ENCODE measurements around the gene CDH12.
"Not testable (repeated sequence)": the region's sequence is repeated elsewhere in the genome, so short reads cannot be mapped to it uniquely, and the experiment has no call there.

The CDH12 gene

DNA sequence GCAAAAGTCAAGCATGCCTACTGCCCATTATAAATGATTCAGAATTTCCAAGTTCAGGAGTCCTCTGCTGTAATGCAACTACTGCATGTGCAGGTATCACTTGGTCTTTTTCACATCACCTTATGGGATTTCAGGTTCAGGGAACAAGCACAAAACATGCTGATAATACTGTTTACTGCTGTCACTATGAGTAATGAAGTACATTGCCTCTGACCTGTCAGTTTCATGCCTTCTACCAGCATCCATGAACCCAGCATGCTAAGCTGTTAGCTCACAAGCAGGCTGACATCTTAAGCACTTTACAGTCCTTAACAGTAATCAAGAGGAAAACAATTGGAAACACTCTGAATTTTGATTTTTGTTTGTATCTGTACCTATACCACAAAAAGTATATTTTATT is 743.8 kb downstream of the CDH12 start:
- ATAC-seq, result no peak

DNA sequence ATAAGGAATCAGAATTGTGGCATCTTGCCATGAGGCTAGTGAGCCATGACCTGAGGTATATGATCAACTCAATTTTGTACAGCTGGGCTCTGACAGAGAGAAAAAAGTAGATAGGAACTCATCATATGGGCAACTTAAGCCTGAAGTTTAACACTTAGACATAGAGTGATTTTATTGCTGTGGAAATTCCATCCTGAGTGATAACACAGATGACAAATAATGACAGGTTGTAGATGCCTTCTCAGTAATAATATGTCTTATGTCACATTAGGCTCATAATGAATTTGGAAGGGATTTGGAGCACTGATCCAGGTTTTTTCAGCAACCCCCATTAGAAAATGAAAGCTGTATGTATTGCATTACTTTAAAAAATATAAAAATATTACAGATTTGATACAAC is 744.6 kb downstream of the CDH12 start:
- ATAC-seq, result no peak

DNA sequence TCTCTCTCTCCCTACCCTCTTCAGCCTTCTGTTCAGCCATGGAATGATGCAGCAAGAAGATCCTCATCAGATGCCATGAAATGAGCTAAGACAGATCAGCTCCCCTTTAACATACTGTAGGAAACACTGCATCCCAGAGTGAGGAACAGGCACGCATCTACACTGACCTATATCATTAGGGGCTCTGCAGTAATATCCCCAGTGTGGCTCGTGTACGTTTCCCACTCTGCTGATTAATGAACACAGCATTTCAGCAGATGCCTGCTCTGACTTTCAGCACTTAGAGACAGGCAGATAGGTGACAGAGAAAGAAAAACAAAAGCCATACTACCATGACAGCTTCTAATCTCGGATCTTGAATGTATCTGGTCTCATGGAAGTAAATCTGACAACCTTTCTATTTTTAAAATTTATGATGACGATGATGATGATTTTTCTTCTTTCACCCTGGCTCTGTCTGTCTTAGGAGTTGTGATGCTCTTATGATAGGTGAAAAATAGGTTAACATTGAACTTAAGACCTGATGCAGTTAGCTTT is 750.3 kb downstream of the CDH12 start:
- ATAC-seq, result no peak

DNA sequence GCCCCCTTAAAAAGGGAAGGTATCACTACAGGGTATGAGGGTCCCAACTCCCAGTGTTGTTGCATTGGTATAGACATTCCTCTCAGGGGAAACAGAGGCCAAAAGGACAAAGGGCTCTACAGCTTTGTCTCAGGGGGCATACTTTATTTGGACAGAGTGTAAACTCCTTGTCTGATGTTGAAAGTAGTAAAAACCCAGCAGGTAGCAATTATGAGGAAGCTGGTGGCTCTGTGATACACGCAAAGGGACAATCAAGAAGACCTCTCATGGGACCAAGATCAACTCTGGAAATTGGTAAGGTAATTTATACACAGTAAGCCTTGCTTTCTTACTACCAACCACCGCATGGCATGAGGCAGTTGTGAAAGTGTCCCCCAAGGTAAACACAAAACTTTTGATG is 764.6 kb downstream of the CDH12 start:
- ATAC-seq, result no peak

DNA sequence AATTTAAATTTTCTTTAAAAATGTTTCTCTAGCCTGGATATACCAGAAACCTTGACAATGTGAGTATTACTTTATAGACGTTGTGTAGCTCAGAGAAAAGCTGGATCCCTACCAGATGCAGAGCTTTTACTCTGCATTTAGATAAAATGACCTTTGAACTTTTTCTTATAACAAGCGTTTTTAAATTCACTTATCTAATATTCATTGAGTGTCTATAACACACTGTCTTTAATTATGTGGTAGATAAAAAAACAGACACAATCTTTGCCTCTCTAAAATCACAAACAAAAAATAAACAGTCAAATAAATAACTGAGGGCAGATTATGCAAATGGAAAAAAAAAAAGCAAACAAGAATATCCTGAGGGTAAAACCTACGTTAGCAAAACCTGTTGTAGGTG is 773.6 kb downstream of the CDH12 start:
- ATAC-seq, result no peak

DNA sequence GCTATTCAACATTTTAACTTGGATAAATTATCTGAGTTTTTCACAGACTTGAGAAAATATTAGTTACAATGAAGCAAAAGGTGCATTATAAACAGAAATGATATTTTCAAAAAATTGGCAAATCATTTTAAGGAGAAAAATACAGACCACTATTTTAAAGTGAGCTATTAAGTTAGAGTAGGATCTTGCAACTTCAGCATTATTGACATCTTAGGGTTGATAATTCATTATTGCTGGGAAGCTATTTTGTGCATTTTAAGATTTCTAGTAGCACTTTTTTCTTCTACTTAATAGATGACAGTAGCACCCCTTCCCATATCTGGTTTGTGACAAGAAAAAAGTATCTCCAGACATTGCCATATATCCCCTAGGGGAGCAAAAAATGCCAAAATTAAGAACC is 774.1 kb downstream of the CDH12 start:
- ATAC-seq, result no peak

DNA sequence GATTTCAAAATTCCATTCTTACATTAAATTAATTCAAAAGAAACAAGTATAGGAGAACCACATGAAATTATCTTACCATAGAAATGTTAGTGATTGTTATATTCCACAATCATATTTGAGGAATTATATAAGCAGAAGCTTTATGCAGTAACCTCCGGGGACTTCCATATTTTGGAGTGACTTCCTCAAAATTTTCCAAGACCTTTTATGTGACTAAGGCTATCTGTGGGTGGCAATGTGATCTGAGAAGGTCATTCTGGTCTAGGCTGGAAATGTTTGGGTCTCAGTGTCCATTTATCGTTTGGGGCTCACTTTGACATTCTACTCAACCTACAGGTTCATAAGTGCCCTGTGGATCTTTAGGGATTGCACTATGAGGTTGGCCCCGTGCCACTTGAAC is 776.6 kb downstream of the CDH12 start:
- no peak for ATAC-seq

DNA sequence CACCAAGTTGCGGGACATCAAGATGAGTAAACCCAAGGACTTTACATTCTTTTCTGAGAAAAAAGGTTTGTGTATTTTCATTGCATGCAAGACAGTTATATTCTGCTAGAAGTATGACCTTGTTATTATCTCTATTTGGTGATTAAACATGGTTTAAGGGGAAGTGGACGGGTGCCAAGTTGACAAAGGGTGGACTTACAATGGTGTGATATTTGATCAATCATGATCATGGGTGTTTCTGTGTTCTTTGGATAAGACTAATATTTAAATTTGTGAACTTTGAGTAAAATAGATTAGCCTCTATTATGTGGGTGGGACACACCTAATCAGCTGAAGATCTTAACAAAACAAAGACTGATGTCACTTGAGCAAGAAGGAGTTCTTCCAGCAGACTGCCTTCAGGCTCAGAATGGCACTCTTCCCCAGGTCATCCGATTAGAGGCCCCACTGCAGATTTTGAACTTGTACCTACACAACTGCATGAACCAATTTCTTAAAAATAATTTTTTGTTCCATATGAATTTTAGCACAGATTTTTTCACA is 782.9 kb downstream of the CDH12 start:
- no peak for ATAC-seq

DNA sequence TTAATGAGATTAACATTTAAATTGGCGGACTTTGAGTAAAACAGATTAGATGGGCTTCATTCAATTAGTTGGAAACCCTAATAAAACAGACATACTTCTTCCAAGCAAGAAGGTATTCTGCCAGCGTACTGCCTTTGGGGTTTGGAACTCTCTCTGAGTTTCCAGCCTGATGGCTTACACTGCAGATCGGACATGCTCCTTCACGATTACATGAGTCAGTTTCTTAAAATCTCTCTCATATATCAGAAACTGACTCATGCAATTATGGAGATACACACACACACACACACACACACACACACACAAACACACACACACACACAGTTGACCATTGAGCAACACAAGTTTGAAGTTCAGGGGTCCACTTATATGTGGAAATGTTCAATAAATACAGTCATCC is 789.4 kb downstream of the CDH12 start:
- no peak for ATAC-seq

DNA sequence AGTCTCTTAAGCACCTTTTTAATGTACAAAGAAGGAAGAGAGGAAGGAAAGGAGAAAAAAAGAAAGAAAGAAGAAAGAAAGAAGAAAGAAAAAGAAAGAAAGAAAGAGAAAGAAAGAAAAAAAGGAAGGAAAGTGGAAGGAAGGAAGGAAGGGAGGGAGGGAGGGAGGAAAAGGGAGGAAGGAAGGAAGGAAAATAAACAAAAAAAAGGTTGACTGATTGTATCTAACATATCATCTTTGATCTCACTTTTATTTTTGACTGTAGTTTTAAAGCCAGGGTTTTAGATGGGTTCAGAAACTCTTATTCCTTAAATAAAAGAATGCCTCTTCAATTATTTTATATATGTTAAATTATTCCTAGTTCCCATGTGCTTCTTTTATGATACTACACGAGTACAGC is 794.5 kb downstream of the CDH12 start:
- no peak for ATAC-seq

DNA sequence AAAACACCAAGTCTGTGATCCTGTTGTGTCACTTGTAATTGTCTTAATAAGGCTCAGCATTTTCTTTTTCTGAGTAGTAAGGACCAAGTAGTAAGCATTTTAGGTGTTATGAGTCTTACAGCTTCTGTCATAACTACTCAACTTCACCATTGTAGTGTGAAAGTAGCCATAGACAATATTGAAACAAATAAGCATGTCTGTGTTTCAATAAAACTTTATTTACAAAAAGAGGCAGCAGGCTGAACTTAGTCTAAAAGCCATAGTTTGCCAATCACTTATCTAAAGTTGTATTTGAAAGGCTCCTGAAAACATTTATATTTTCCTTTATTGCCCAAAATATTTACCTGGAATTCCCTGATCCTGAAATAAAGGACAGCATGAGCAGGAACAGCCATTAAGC is 796.1 kb downstream of the CDH12 start:
- ATAC-seq, result no peak

DNA sequence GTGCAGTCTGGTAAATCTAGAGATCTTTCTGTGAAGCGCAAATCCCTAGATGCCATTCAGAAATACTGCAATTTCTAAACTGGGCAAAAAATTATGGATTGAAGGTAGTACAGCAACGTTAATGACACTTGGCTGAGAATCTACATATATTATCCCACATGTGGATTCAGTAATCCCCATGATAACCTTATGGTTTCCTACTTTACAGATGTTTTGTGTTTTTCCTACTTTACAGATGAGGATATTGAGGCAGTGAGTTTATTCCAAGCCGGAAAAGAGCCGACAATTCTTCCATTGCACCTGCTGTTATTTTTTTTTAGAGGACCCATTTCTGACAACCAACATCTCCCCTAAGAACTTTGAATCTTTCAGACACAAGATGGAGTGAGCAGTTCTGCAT is 796.5 kb downstream of the CDH12 start:
- ATAC-seq, result no peak

DNA sequence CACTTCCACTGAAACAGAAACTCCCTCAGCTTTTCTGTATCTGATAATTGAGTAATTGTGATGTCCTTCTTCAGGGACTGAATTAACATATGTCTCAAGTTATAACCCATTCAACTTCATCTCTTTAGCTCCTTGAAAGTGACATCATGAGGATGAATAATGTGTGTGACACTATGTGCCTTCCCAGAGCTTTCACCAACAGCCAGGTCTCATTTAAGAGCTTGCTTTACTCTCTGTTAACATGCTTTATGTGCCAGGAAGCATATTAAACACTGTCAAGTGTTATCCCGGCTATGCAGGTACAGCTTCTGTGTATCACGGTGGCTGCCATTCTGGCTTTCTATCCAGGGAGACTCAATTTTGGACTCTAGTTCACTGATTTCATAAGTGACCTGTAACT is 799.9 kb downstream of the CDH12 start:
- no peak for ATAC-seq

DNA sequence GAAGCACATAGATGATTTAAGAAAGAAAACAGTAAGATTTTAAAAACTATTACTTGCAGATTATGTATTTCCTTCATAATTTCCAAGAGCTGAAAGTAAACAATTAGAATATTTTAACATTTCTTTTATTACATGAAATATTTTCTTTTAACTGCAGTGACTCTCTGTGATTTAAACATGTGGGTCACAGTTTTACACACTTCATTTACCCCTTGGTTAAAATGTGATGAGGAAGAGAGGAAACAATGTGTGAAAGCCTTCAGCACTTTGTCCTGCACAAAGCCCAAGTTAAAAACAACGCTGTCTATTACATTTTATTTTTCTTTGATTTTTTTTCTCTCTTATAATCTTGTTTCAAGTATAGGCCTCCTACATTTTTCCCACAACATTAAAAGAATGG is 801.3 kb downstream of the CDH12 start:
- no peak for ATAC-seq

DNA sequence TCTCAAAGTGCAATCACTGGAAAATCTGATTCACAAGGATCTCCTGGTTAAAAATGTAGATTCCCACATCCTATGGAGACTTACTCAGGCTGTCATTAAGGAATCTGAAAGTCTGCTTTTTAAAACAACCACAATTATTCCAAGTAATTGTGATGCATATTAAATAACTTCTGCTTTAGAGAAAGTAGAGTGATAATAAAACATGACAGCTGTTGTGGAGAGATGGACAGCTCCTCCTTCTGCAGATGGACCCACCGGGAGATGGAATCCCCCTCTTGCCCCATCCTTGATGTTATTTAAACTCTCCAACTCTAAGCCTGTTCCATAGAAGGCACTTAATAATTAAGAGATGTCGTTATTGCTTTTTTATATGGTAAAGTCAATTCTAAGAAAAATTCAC is 802.2 kb downstream of the CDH12 start:
- no peak for ATAC-seq

DNA sequence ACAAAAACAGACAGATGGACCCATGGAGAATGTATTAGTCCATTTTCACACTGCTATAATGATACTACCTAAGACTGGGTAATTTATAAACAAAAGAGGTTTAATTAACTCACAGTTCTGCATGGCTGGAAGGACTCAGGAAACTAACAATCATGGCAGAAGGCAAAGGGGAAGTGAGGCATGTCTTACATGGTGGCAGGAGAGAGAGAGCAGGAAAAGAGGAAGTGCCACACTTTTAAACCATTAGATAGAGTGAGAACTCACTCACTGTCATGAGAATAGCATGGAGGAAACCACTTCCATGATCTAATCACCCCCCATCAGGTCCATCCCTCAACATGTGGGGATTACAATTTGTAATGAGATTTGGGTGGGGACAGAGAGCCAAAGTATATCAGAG is 808.9 kb downstream of the CDH12 start:
- no peak for ATAC-seq

DNA sequence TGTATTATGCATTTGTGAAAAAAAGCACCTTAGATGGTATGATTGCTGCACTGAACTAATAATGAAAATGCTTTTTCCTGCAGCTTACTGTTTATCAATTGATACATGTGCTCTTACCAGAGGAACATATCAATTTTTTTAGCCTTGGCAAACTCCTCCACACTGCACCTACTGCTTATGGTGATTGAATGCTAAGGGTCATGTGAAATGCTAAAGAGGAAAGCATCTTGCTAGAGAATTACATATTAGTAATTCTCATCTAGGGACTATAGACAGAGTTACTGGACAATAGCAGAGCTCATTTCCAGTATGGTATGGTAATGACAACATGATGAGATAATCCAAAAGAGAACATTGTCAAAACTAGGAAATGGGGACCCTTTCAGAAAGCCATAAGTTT is 817.1 kb downstream of the CDH12 start:
- no peak for ATAC-seq

DNA sequence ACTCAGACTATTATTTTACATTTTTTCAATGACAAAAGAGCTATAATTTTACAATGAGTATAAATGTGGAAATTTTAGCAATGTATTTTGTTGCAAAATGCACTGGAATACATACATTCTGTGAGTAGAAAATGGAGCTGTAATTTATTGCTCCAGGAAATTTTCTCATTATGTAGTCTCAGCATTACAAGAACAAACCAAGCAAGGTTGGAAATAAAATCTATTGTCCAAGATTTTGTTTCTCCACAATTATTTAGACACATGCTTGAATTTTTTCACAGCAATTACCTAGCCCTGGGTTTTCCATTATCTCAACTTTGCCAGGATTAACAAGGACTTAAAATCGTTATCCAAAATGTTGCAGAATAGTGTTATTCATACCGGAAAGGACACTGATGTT is 820.1 kb downstream of the CDH12 start:
- ATAC-seq, result no peak

DNA sequence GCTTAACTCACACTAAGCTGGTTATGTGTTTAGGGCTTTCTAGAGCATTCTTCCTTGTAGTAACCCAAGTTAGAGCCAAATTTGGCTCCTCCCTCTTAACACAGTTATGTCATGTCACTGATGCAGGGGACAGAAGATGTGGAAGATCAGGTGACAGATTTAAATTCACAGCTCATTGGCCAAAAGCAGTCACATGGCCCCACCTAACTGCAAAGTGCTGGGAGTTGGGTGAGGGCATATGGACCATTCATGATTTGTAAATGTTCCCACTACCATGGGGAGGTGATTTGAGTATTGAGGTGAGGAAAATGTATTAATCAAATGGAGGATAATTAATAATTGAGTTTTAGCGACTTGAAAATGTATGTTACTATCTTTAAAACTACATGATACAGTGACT is 829.4 kb downstream of the CDH12 start:
- no peak for ATAC-seq

DNA sequence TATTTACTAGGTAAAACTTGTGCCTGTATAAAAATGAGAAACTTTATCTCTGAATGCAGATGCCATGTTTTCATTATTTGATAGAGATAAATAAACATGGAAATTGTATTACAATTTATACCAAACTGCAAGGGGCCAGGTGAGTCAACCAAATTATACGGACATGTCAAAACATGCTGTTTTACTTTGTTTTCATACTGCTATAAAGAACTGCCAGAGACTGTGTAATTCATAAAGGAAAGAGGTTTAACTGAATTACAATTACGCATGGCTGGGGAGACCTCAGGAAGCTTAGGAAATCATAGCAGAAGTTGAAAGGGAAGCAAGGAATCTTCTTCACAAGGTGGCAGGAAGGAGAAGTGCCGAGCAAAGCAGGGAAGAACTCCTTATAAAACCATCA is 840.3 kb downstream of the CDH12 start:
- ATAC-seq, result not testable (repeated sequence)

DNA sequence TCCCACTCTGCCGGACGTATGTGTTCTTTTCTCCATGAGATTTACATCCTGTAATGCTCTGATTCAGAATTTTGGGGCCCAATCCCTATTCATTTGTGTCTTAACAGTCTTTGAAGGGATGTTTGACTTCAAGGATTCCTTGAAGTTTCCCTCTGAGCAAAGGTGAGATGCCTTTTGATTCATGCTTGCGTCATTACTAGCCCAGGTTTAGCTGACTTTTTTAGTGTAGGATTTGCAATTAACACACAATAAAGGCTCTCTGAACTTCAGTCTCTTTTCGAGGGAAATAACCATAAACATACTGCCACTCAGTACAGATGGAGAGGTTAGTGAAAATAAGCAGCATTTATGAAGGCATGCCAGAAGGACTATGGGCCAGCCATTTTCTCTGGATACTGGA is 842.3 kb downstream of the CDH12 start:
- not testable (repeated sequence) for ATAC-seq

DNA sequence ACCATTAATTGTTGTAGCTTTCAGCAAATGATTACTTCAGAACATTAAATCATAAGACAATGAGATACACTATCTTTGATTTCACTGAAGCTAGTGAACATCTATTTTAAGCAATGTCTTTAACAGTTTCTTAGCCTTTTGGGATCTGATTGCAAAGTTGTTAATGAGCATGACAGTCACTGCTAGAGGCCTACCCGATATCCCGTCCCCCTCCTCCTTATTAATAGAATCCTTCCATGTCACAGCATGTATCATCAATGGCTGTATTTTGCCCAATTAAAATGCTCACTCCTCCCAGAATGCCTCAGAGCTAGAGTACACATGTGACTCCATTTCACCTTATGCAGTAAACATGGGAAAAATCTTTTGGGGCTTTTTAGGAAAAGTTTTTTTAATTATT is 852.0 kb downstream of the CDH12 start:
- not testable (repeated sequence) for ATAC-seq

DNA sequence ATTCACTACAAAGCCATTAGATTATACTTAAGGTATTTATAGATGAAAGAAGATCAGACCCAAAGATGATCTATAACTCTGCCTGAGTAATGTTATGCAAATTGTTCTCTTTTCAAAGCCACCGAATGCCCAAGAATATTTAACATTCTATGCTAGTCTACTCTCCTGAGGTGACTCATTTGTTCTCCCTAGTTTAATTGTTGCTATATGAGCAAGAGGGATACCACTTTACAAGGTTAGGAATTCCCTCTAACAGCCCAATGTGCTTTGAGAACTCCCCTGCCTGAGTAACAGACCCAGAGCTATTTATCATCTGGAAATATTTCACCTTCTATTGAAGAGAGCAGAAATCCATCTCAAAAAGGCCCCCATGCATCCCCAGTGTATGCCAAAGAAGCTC is 867.3 kb downstream of the CDH12 start:
- not testable (repeated sequence) for ATAC-seq

DNA sequence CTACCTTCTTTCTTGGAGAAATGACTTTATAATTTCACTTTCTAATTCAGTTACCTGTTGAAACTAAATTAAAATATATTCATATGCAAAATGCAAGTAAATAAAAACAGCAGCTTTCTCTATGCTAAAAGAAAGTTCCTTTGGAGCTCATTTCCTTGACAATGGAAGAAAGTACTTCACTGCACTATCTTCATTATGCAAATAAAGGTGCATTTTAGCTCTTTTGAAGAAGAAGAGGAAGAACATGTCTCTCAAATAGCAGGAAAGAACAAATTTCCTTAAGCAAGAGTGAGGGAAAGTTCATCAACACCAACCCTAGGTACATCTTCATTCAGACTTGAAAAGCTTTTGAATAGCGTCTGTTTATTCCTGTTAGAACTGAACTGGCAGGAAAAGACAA is 901.6 kb downstream of the CDH12 start:
- not testable (repeated sequence) for ATAC-seq

DNA sequence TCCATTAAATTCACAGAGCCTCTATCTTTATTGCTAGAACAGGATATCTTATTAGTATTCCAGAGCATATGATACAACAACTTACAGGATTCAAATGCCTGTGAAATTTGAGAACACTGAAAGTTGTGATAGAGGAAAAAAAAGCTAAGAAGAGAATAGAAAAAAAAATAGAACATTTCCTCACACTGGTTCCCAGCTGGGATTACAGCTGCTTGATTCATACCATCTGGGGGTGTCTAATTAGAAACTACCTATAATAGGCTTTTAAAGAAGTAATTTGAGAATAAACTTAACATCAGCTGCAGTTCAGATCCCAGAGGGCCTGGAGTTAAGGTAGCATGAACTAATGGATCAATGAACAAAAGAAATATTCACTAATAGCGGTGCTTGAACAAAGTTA is 922.0 kb downstream of the CDH12 start:
- no peak for ATAC-seq
